Keratinocyte (primary cell): ENCODE measurements around the gene NRG3.

ENCODE experiments used
- EZH2 ChIP-seq: IDR thresholded peaks from one replicate; pipeline ENCODE4 v1.6.1; 2012; ENCODE audit warnings: inconsistent platforms, mild to moderate bottlenecking, low read length, moderate library complexity
- TF ChIP-seq, protein P1 (sequence below), 3 experiments: IDR thresholded peaks in 1 of 3; conservative IDR thresholded peaks in 1 of 3; optimal IDR thresholded peaks in 1 of 3; 2 replicates in 2 of 3; 3 replicates in 1 of 3; pipeline versions ENCODE3 to v1.5.1; 2011; ENCODE audit warnings: low read length in 3 of 3, mild to moderate bottlenecking in 3 of 3, moderate library complexity in 2 of 3, control low read depth in 1 of 3, inconsistent platforms in 1 of 3; ENCODE audit not compliant: insufficient read depth in 2 of 3; ENCODE audit errors: extremely low read depth in 1 of 3

DNA sequence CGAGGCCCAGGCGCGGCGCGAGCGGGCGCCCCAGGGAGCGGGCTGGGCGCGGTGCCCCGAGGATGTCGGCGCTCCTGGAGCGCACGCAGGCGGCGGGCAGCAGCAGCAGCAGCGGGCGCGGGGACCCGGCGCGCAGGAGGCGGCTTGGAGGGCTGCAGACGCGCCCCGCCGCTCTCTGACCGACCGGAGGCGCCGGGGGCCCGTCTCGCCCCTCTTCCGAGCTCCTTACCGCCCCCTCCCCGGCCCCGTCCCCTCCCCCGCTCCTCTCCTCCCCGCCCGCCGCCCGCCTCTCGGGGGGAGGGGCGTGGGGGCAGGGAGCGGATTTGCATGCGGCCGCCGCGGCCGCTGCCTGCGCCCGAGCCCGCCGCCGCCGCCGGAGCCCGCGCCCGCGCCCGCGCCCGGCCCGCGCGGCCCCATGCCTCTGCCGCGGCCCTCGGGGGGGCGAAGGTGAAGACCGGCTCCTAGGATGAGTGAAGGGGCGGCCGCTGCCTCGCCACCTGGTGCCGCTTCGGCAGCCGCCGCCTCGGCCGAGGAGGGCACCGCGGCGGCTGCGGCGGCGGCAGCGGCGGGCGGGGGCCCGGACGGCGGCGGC, at the start of gene NRG3:
- TF ChIP-seq, protein P1, sequence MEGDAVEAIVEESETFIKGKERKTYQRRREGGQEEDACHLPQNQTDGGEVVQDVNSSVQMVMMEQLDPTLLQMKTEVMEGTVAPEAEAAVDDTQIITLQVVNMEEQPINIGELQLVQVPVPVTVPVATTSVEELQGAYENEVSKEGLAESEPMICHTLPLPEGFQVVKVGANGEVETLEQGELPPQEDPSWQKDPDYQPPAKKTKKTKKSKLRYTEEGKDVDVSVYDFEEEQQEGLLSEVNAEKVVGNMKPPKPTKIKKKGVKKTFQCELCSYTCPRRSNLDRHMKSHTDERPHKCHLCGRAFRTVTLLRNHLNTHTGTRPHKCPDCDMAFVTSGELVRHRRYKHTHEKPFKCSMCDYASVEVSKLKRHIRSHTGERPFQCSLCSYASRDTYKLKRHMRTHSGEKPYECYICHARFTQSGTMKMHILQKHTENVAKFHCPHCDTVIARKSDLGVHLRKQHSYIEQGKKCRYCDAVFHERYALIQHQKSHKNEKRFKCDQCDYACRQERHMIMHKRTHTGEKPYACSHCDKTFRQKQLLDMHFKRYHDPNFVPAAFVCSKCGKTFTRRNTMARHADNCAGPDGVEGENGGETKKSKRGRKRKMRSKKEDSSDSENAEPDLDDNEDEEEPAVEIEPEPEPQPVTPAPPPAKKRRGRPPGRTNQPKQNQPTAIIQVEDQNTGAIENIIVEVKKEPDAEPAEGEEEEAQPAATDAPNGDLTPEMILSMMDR (optimal IDR thresholded peaks at IDR 0.05 in 1 of 3, IDR thresholded peaks at IDR 0.05 in 1 of 3, conservative IDR thresholded peaks at IDR 0.05 in 1 of 3; ENCODE audit: extremely low read depth in 1 of 3, insufficient read depth in 2 of 3, low read length in 3 of 3) = no peak
- no peak for TF ChIP-seq EZH2
